Non-pigmented ciliary epithelial cell (primary cell): ENCODE data around the gene HMCN2.

ENCODE experiments used
- DNase-seq: peaks from one replicate; pipeline ENCODE4 v3.0.0-alpha.2; 2010; ENCODE audit warnings: low read depth

Gene HMCN2

DNA sequence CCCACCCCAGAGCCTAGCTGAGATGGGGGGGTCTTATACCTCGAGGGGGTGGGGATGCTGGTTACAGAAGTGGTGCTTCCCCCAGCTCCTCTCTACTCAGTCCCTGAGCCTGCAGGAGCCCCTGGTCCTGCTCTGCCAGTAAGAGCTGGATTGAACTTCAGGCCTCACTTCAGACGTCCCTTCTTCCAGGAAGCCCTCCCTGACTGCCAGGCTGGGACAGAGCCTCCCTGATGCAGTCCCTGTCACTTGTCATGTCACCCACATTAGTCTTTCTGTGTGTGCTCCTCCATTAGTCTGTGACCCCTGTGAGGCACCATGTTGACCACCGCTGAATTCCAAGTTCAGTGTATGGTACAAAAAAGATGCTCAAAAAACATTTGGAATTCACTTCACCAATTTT is 100.5 kb downstream of the HMCN2 start:
- no peak for DNase-seq

GRCh38 chr9:130366888-130367550 is 101.5 kb downstream of the HMCN2 start:
- DNase-seq = no peak

DNA sequence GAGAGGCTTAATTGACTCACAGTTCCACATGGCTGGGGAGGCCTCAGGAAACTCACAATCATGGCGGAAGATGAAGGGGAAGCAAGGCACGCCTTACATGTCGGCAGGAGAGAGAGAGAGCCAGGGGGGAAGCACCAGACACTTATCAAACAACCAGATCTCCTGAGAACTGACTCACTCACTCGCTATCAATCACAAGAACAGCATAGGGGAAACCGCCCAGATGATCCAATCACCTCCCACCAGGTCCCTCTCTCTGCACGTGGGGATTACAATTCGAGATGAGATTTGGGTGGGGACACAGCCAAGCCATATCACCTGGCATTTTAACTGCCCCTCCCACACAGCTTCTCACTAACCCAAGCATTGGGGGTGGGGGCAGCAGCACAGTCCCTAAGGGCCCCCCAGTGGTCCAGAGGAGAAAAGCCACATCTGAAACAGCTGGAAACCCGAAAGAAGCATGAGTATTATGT is 103.1 kb downstream of the HMCN2 start:
- no peak for DNase-seq

- no peak for DNase-seq
These were observed 104.7 kb downstream of the HMCN2 start for GRCh38 chr9:130370226-130370625.

DNA sequence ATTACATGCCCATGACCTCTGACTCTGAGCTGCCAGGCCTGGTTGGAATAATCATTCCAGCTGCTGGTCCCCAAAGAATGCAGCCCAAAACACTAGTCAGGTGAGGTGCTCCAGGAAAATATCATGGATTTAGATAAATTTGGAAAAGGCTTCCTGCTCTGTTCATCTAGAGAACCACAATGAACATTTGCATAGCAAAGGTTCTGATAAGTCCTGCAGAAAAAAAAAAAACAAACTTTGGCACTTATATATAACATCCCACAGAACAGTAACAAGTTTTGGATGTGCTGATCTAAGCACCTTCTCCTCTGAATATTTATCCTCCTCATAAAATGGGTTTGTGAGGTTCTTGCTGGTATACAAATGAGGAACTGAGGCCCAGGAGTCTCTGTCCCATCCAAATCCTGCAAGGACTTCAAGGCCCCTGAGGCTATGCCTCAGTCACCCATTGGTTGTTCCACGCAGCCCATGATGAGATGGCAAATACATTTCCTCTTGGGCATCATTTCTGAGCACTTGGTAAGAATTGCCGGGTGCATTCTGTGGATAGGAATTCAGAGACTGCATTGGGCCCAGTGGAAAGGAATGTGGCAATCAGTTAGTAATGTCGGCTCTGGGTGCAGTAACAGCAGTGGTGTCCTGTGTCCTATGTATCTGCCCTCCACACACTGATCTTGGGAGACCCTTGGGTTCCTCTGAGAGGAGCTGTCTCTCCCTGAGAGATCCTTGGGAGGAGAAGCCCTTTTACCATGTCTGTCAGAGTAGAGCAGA is 105.8 kb downstream of the HMCN2 start:
- DNase-seq = no peak

GRCh38 chr9:130372057-130372456 is 106.5 kb downstream of the HMCN2 start:
- DNase-seq = no peak

DNA sequence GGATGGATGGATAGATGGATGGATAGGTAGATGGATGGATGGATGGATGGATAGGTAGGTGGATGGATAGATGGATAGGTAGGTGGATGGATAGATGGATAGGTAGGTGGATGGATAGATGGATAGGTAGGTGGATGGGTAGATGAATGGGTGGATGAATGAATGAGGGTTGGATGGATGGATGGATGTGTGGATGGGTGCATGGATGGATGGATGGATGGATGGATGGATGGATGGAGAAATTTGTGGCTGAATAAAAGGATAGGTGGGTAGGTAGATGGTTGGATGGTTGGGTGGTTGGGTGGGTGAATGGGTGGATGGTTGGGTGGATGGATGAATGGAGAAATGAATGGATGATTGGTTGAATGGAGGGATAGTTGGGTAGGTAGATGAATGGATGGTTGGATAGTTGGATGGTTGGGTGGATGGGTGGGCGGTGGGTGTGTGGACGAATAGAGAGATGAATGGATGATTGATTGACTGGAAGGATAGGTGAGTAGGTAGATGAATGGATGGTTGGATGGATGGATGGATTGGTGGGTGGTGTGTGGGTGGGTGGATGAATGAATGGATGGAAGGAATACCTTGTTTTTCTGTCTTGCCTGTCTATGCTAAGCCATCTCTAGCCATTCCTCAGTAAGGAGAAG is 108.2 kb downstream of the HMCN2 start:
- no peak for DNase-seq

GRCh38 chr9:130377612-130378011 is 112.1 kb downstream of the HMCN2 start:
- DNase-seq = no peak

- no peak for DNase-seq
These were observed 113.5 kb downstream of the HMCN2 start for GRCh38 chr9:130378875-130379648.

GRCh38 chr9:130379649-130379970 is 114.0 kb downstream of the HMCN2 start:
- DNase-seq = no peak

DNA sequence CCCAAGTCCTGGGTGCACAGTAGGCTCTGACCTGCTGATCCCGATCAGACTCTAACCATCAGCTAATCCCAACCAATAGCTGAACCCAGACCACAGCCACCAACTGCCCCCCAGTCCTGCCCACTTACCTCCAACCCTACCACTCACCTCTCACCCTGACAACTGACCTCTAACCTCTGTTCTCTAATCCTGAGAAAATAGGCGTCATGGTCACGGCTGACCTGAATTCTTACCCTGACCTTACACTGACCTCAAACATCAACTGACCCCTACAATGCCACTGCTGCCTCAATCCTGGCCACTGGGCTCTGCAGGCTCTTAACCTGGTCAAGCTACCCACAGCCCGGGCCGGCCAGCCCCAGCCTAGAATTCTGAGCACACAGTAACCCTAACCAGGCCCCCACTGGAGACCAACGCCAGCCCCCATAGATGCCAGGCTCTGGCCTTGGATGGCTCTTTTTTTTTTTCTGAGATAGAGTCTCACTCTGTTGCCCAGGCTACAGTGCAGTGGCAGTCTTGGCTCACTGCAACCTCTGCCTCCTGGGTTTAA is 115.4 kb downstream of the HMCN2 start:
- DNase-seq = no peak

GRCh38 chr9:130381660-130382059 is 116.1 kb downstream of the HMCN2 start:
- DNase-seq = no peak

GRCh38 chr9:130382096-130382495 is 116.5 kb downstream of the HMCN2 start:
- DNase-seq = no peak

GRCh38 chr9:130382636-130383349 is 117.2 kb downstream of the HMCN2 start:
- DNase-seq = no peak

- DNase-seq = no peak
These were observed 117.8 kb downstream of the HMCN2 start for GRCh38 chr9:130383350-130383715.

DNA sequence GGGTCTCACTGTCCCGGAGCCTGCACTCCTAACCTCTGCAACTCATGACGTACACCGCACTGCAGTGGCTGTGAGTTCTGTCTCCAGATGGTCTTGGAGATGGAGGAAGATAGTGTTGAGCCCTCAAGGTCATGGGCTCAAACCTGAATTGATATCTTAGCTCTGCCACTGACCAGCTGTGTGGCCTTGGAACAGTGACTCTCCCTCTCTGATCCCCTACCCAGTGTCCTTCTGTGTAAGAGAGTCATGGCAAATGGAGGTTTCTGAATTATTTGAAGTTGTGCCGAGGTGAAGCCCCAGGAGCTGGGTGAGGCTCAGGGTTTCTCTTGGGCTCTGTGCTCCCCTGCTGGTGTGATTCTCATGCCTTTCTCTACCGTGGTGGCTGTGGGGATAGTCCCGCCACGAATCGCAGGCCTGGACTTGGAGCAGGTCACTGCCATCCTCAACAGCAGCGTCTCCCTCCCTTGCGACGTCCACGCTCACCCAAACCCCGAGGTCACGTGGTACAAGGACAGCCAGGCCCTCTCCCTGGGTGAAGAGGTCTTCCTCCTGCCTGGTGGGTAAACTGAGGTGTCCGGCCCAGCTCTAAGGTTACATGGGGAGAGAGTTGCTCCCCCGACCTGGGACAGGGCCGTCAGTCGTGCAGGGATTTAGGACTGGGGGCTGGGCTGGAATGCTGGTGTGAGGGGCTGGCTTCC is 118.6 kb downstream of the HMCN2 start:
- DNase-seq = no peak

- no peak for DNase-seq
These were observed 119.7 kb downstream of the HMCN2 start for GRCh38 chr9:130385257-130385656.

- no peak for DNase-seq
These were observed 121.8 kb downstream of the HMCN2 start for GRCh38 chr9:130387398-130387797.

GRCh38 chr9:130387905-130388304 is 122.3 kb downstream of the HMCN2 start:
- no peak for DNase-seq

DNA sequence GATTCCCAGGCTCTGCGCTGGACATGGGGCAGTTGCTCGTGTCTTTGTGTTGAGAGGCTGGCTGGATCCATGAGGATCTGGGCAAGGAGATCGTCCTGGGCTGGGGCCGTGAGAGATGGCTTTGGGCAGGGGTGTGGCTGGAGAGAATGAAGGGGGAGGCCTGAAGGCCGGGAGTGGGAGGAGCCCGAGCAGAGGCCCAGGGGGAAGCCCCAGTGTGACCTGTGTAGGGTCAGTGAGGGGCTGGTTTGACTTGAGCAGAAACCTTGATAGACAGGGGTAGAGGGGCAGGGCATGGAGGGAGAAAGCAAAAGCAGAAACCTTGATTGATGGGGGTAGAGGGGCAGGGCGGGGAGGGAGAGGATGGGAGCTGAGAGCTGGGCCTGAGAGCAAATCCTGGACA is 124.8 kb downstream of the HMCN2 start:
- no peak for DNase-seq

- DNase-seq = no peak
These were observed 125.4 kb downstream of the HMCN2 start for GRCh38 chr9:130390986-130391385.
